HFF-Myc (cell line): ENCODE results near the gene C4orf17.

Experiments used
- DNase-seq: peaks from one replicate; pipeline ENCODE4 v3.0.0-alpha.2; 2011; ENCODE audit warnings: low read depth; ENCODE audit errors: extremely low read depth
- H3K4me3 ChIP-seq: replicated peaks from 2 replicates; pipeline ENCODE4 v1.5.1; 2011; ENCODE audit warnings: low read depth, mild to moderate bottlenecking, control low read depth, low read length
- CTCF ChIP-seq: IDR thresholded peaks from 2 replicates; pipeline ENCODE4 v1.5.1; 2012; ENCODE audit warnings: mild to moderate bottlenecking, low read depth, low read length, control low read depth; ENCODE audit errors: missing control alignments

C4orf17 gene

DNA sequence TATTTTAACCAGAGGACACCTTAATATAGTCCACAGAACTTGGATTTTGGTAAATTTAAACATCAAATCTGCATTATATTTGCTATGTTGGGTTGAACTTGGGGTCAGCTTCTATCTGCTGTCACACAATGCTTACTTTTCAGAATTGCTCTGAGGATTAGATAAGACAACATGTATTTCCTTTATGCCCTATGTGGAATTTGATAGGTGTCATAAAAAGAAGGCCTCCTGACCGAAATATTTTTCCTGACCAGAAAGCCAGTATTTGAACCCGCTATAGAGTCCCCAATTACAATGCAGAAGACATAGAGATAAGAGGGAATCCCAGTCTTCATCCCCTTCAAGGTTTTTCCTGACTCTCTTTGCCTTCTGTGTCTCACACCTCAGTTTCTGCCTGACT lies 67.9 kb downstream of the C4orf17 start:
- TF ChIP-seq CTCF = no peak
- no peak for DNase-seq
- H3K4me3 ChIP-seq = no peak overlapping the region

DNA sequence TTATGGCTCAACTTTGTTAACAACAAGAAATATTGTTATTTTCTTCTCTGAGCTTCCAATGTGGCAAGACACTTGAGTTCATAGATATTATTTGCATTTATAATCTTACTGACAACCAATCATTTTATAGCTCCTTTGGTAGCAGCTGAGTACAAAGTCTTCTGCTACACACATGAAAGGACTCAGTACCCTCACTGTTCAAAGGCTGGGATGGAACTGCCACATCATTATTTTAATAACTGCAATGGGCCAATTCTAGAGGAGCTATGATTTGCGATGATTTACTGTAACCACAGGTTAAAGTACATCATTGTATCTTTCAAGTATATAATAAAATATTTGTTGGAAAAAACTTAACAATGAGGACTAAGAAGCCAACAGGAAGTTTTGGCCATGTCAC lies 74.7 kb downstream of the C4orf17 start:
- no peak for TF ChIP-seq CTCF
- no peak overlapping the region for H3K4me3 ChIP-seq
- no peak for DNase-seq

DNA sequence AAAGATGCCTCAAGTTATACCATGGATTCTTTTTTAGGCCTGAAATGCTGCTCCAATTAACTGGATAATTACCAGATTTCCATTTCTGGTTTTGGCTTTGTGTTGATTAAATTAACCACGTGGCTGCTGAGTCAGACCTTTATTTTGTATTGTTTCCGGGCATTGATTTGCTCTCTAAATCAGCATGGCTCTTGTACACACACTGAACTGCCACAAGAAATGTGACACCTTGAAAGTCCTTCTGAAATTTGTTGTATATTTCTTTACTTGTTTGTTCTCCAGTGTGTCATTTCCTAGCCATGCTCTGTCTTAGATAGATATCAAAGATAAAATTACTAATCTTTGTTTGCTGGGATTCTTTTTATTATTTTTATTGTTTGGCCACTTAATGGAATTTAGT lies 75.5 kb downstream of the C4orf17 start:
- no peak for TF ChIP-seq CTCF
- DNase-seq = no peak

GRCh38 chr4:99586797-99587196 lies 76.0 kb downstream of the C4orf17 start:
- DNase-seq = no peak
- TF ChIP-seq CTCF = no peak
- H3K4me3 ChIP-seq = no peak overlapping the region

More for the DNA sequence above, 75.5 kb downstream of the C4orf17 start:
- H3K4me3 ChIP-seq = no peak overlapping the region

DNA sequence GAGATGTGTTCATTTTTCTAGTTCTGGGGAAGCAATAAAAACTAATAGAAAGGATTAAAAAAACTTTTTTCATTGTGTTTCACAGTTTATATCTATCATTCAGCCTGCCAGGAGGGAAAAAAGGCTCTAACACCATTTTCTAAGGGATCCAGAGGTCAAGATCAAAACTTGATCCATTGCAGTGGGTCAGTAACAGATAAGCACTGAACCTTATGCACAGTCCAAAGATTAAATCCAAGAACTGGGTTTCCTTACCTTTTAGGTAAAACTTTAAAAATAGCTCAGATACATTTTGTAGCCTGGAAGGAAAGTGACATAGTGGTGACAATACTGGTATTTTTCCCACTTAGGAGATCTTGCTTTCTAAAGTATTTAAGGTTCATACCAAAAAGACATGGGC lies 76.5 kb downstream of the C4orf17 start:
- no peak for DNase-seq
- H3K4me3 ChIP-seq = no peak overlapping the region

DNA sequence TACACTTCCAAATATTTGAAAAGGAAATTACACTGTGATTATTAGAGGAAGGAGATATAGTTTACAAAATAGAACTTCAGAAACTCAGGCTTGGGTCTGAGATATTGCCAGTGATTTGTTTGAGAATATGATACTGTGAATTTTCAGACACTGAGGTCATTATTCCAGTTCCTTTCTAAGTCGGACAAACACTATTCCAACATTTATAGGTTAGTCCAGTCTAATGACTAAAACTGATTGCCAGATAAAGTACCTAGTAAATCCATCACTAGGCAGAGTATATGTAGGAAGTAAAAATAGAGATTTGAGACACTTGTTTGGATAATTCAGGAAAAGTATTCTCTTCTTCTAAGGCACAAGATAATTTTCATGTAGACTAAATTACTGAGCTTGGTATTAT lies 77.0 kb downstream of the C4orf17 start:
- no peak for TF ChIP-seq CTCF
- no peak overlapping the region for H3K4me3 ChIP-seq
- DNase-seq = no peak

More for the DNA sequence above, 76.5 kb downstream of the C4orf17 start:
- TF ChIP-seq CTCF = no peak

DNA sequence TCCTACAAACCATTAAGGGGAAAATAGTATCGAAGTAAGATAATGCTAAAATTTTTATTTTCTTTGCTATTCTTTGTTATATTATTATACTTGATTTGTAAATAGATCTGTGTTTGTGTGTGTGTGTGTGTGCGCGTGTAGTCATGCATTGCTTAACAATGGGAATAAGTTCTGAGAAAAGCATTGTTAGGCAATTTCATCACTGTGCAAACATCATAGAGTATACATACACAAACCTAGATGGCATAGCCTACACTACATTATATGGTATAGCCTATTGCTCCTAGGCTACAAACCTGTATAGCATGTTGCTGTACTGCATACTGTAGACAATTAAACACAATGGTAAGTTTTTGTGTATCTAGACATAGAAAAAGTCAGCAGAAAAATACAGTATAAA lies 80.9 kb downstream of the C4orf17 start:
- H3K4me3 ChIP-seq = no peak overlapping the region
- no peak for TF ChIP-seq CTCF
- no peak for DNase-seq
